Keratinocyte (primary cell): ENCODE measurements around the gene SLC44A3. TPM values are rescaled to one million over a fixed set of nuclear protein-coding genes. Genes with fewer than 3 reads are reported as not detected.

Source experiments
- DNase-seq: peaks from one replicate; pipeline ENCODE4 v3.0.0-alpha.2; 2011; ENCODE audit warnings: low read depth, missing footprints, low spot score
- FAIRE-seq: peaks from 2 replicates; lab custom pipeline; 2011; peaks lifted over from hg19 to GRCh38; lab: Jason Lieb, UNC
- H2AFZ ChIP-seq: 2 replicates; pipeline ENCODE4 v1.6.0; 2012; ENCODE audit warnings: low read length, control low read depth, inconsistent platforms; ENCODE audit not compliant: control insufficient read depth
- H3K27ac ChIP-seq: 2 replicates; pipeline ENCODE4 v1.5.1; 2011; ENCODE audit warnings: low read length; ENCODE audit not compliant: control insufficient read depth, insufficient read depth
- H3K27me3 ChIP-seq: 3 replicates; pipeline ENCODE4 v1.6.0; 2011; ENCODE audit warnings: low read length; ENCODE audit not compliant: control insufficient read depth, insufficient read depth; ENCODE audit errors: extremely low read depth
- H3K36me3 ChIP-seq, 2 experiments: 2 replicates in 1 of 2; 3 replicates in 1 of 2; pipeline ENCODE4 v1.5.1; 2011; ENCODE audit warnings: low read length in 2 of 2, mild to moderate bottlenecking in 1 of 2; ENCODE audit not compliant: control insufficient read depth in 2 of 2, insufficient read depth in 2 of 2; ENCODE audit errors: extremely low read depth in 1 of 2
- H3K4me1 ChIP-seq: 3 replicates; pipeline ENCODE4 v1.5.1; 2011; ENCODE audit warnings: low read length; ENCODE audit not compliant: control insufficient read depth, insufficient read depth; ENCODE audit errors: extremely low read depth
- H3K4me2 ChIP-seq: 3 replicates; pipeline ENCODE4 v1.6.0; 2011; ENCODE audit warnings: low read depth, low read length; ENCODE audit not compliant: control insufficient read depth, insufficient read depth; ENCODE audit errors: extremely low read depth
- H3K4me3 ChIP-seq, 3 experiments: fragments of 200-600 bp in 1 of 3; sonication (generic) in 1 of 3; 2 replicates in 2 of 3; 3 replicates in 1 of 3; pipeline ENCODE4 v1.5.1; 2011 to 2016; ENCODE audit warnings: low read length in 3 of 3, mild to moderate bottlenecking in 3 of 3, control low read depth in 2 of 3, inconsistent platforms in 1 of 3, low read depth in 1 of 3, mixed read lengths in 1 of 3, mixed run types in 1 of 3, moderate library complexity in 1 of 3; ENCODE audit not compliant: control insufficient read depth in 2 of 3, insufficient read depth in 2 of 3; ENCODE audit errors: extremely low read depth in 1 of 3
- H3K79me2 ChIP-seq: 2 replicates; pipeline ENCODE4 v1.6.0; 2012; ENCODE audit warnings: low read length; ENCODE audit not compliant: control insufficient read depth, insufficient read depth
- H3K9ac ChIP-seq: 3 replicates; pipeline ENCODE4 v1.6.0; 2011; ENCODE audit warnings: low read length; ENCODE audit not compliant: control insufficient read depth, insufficient read depth; ENCODE audit errors: extremely low read depth
- H3K9me1 ChIP-seq: 3 replicates; pipeline ENCODE4 v1.6.0; 2011; ENCODE audit warnings: low read length; ENCODE audit not compliant: control insufficient read depth, insufficient read depth; ENCODE audit errors: extremely low read depth
- H3K9me3 ChIP-seq: 2 replicates; pipeline ENCODE4 v1.5.1; 2012; ENCODE audit warnings: low read depth, low read length; ENCODE audit not compliant: control insufficient read depth
- H4K20me1 ChIP-seq: 3 replicates; pipeline ENCODE4 v1.6.0; 2011; ENCODE audit warnings: low read length; ENCODE audit not compliant: control insufficient read depth, insufficient read depth; ENCODE audit errors: extremely low read depth
- EZH2 ChIP-seq: IDR thresholded peaks from one replicate; pipeline ENCODE4 v1.6.1; 2012; ENCODE audit warnings: inconsistent platforms, mild to moderate bottlenecking, low read length, moderate library complexity
- dilution Hi-C: fragments of 300-500 bp; cut with MboI; formaldehyde crosslinking; loops from one replicate; pipeline ENCODE4 v1.7.0; 2020; ENCODE audit warnings: low sequenced_read_pairs; ENCODE audit not compliant: extremely low pct_ligation_motif_present
- polyA plus RNA-seq, 5 experiments: library from polyadenylated mRNA; depleted of rRNA in 3 of 5; stranded (reverse) in 3 of 5; stranded (forward) in 1 of 5; unstranded in 1 of 5; fragments of >200 nt; gene quantifications; 1 replicate in 1 of 5; 2 replicates in 3 of 5; 3 replicates in 1 of 5; pipeline versions ENCODE4 v1.2.1 to v1.2.3, GENCODE V29; 2011 to 2012; ENCODE audit warnings: missing spikeins in 2 of 5, low read depth in 1 of 5, low replicate concordance in 1 of 5
- TF ChIP-seq, protein P1 (sequence below), 3 experiments: IDR thresholded peaks in 1 of 3; conservative IDR thresholded peaks in 1 of 3; optimal IDR thresholded peaks in 1 of 3; 2 replicates in 2 of 3; 3 replicates in 1 of 3; pipeline versions ENCODE3 to v1.5.1; 2011; ENCODE audit warnings: low read length in 3 of 3, mild to moderate bottlenecking in 3 of 3, moderate library complexity in 2 of 3, control low read depth in 1 of 3, inconsistent platforms in 1 of 3; ENCODE audit not compliant: insufficient read depth in 2 of 3; ENCODE audit errors: extremely low read depth in 1 of 3

Gene SLC44A3
- polyA plus RNA-seq, 1 donor (not counting 4 experiments of a cell fraction or from before 2014, with no cell fraction given), result 7.3 TPM

DNA sequence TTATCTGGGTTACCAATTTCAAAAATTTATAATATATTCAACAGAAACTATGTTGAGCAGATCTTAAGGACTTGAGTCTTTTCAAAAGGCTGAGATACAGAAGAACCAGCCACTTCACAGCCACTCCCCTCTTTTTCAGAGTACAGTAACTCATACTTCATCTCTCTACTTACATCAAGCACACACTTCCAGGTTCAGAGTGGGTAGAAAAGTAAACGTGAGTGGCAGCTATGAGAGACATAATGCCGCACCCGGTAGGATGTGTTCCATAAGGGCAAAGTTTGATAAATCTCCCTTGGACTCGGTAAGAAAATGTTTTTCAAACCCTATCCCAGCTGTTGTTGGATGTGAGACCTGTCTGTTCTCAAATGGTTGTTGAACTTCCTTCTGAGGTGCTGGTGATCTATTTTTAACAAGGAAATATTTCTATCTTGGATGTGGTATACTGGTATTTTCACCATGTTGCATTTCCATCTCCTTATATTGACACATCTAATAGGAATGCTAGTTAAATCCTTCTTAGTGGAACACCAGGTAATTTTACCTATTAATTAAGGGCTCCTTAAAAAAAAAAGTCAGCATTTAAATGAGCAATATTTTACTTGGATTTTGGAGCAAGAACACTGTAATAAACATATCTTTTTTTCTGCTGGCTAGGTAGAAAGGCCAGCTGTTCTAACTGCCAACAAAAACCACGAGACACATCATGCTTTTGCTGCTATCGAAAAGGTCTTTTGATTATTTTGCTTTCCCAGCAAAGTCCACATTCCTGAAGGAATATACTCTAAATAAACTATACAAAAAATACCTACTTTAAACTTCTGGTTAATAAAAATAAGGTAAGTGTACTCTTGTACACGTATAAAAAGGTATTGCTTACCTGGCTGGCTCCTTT is 78.6 kb downstream of the SLC44A3 start:
- DNase-seq, result no peak
- dilution Hi-C loops, result no loop called here
- no peak overlapping the region for H3K4me2 ChIP-seq
- no peak for FAIRE-seq
- TF ChIP-seq, protein P1, sequence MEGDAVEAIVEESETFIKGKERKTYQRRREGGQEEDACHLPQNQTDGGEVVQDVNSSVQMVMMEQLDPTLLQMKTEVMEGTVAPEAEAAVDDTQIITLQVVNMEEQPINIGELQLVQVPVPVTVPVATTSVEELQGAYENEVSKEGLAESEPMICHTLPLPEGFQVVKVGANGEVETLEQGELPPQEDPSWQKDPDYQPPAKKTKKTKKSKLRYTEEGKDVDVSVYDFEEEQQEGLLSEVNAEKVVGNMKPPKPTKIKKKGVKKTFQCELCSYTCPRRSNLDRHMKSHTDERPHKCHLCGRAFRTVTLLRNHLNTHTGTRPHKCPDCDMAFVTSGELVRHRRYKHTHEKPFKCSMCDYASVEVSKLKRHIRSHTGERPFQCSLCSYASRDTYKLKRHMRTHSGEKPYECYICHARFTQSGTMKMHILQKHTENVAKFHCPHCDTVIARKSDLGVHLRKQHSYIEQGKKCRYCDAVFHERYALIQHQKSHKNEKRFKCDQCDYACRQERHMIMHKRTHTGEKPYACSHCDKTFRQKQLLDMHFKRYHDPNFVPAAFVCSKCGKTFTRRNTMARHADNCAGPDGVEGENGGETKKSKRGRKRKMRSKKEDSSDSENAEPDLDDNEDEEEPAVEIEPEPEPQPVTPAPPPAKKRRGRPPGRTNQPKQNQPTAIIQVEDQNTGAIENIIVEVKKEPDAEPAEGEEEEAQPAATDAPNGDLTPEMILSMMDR (optimal IDR thresholded peaks at IDR 0.05 in 1 of 3, IDR thresholded peaks at IDR 0.05 in 1 of 3, conservative IDR thresholded peaks at IDR 0.05 in 1 of 3; ENCODE audit: extremely low read depth in 1 of 3, insufficient read depth in 2 of 3, low read length in 3 of 3), result no peak
- TF ChIP-seq EZH2, result no peak
- H3K9me3 ChIP-seq, result no peaks in the 10 kb centered on the region
- H2AFZ ChIP-seq, result no peak overlapping the region
- peaks cover 5% of the 10 kb centered on the region for H3K4me1 ChIP-seq
- no peaks in the 10 kb centered on the region for H3K9me1 ChIP-seq
- H3K27ac ChIP-seq, result no peak overlapping the region
- H4K20me1 ChIP-seq, result no peaks in the 10 kb centered on the region
- H3K27me3 ChIP-seq, result no peaks in the 10 kb centered on the region
- H3K36me3 ChIP-seq, result peaks cover 6 to 24% of the 10 kb centered on the region in 2 experiments
- no peak overlapping the region for H3K9ac ChIP-seq
- peaks cover 9% of the 10 kb centered on the region for H3K79me2 ChIP-seq
- H3K4me3 ChIP-seq, result no peak overlapping the region

DNA sequence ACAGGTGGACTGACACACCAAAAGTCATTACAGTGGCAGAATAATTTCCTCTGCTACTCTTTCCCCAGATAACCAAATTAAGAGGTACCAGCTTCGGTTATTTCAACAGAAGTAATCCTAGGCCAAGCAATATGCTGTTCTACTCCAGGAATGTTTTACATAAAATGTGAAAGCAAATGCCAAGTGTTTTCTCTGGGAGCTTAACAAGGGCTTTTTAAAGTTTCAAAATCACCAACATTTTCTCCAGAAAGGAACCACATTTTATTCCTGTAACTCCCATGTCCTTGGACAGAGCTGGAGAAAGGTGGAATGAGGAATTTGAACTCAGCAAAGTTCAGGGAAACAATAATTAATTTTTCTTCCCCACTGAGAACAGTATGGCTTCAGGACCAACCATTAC is 79.6 kb downstream of the SLC44A3 start:
- Histone ChIP-seq H3K27ac (no peak overlapping the region), H3K79me2 (peaks cover 18% of the 10 kb centered on the region), H3K9me1 (no peaks in the 10 kb centered on the region), H3K4me3 (no peak overlapping the region), H3K27me3 (no peaks in the 10 kb centered on the region), H4K20me1 (no peaks in the 10 kb centered on the region), H3K36me3 (peaks cover 6 to 24% of the 10 kb centered on the region in 2 experiments), H3K9ac (no peak overlapping the region), H2AFZ (no peak overlapping the region), H3K4me1 (peaks cover 15% of the 10 kb centered on the region), H3K4me2 (no peak overlapping the region), H3K9me3 (no peaks in the 10 kb centered on the region)
- TF ChIP-seq, protein P1 (optimal IDR thresholded peaks at IDR 0.05 in 1 of 3, IDR thresholded peaks at IDR 0.05 in 1 of 3, conservative IDR thresholded peaks at IDR 0.05 in 1 of 3; ENCODE audit: extremely low read depth in 1 of 3, insufficient read depth in 2 of 3, low read length in 3 of 3), result no peak
- no peak for TF ChIP-seq EZH2
- DNase-seq (no peak), FAIRE-seq (no peak)
- dilution Hi-C loops, result no loop called here
